ENCODE data around the gene NRAP. TPM values are rescaled to one million over a fixed set of nuclear protein-coding genes. Genes with fewer than 3 reads are reported as not detected.
"Not testable (repeated sequence)": the region's sequence is repeated elsewhere in the genome, so short reads cannot be mapped to it uniquely, and the experiment has no call there.

Gene NRAP
- total RNA-seq, 4 donors from 2014 or later = not detected

DNA sequence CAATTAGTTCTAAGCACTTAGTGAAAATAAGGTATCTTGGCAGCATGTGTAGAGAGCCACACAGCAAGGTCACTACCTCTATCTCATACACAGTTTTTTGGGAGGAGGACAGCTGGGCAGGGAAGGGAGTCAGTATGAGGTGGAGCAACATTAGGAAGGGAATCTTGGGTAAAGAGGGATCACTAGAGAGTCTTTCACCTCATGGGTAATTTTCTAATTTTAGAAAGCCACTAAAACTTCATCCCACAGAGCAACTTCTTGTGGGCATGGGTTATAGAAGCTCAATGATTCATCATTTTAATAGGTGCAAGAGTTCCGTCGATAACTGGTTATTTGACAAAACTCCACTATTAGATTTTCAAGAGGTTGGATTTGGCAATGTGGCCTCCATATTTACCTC lies 2.5 kb downstream of the NRAP start:
- Histone ChIP-seq H3K4me1 (no peaks in the 10 kb centered on the region), H3K27ac (no peak overlapping the region), H3K4me3 (replicated peaks in 1 of 3) (no peak overlapping the region), H3K36me3 (no peaks in the 10 kb centered on the region), H3K9me3 (no peaks in the 10 kb centered on the region), H3K27me3 (no peaks in the 10 kb centered on the region)
- TF ChIP-seq, protein P1, sequence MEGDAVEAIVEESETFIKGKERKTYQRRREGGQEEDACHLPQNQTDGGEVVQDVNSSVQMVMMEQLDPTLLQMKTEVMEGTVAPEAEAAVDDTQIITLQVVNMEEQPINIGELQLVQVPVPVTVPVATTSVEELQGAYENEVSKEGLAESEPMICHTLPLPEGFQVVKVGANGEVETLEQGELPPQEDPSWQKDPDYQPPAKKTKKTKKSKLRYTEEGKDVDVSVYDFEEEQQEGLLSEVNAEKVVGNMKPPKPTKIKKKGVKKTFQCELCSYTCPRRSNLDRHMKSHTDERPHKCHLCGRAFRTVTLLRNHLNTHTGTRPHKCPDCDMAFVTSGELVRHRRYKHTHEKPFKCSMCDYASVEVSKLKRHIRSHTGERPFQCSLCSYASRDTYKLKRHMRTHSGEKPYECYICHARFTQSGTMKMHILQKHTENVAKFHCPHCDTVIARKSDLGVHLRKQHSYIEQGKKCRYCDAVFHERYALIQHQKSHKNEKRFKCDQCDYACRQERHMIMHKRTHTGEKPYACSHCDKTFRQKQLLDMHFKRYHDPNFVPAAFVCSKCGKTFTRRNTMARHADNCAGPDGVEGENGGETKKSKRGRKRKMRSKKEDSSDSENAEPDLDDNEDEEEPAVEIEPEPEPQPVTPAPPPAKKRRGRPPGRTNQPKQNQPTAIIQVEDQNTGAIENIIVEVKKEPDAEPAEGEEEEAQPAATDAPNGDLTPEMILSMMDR (IDR thresholded peaks at IDR 0.05) = no peak
- no peak for TF ChIP-seq POLR2A (IDR thresholded peaks at IDR 0.05)
- intact Hi-C loops (cut with DNase I) = no loop called here
- WGBS, 2 donors = 92 to 98% methylated on average over 2 of the region's 2 CpGs
- no peak for DNase-seq

DNA sequence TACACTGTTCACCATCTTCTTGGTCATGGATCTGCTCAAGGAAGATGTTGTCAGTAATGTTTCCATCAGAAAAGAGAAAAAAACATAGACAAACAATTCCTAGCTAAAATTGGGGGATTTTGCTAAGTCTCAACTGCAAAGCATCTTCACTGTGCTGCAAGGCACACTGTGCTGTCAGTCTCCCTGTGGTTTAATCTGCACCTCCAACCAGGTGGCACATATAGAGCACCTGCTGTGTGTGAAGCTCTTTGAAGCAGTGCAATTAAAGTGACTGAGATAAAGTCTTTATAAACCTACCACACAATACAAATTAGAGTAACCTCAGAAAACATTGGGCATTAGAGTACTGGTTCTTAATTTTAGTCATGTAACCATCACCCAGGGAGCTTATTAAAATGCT lies 6.3 kb downstream of the NRAP start:
- Histone ChIP-seq H3K4me1 (no peaks in the 10 kb centered on the region), H3K4me3 (replicated peaks in 1 of 3) (no peak overlapping the region), H3K9me3 (no peaks in the 10 kb centered on the region), H3K27me3 (no peaks in the 10 kb centered on the region), H3K27ac (no peak overlapping the region), H3K36me3 (no peaks in the 10 kb centered on the region)
- DNase-seq = no peak
- intact Hi-C loops (cut with DNase I) = no loop called here
- no peak for TF ChIP-seq POLR2A (IDR thresholded peaks at IDR 0.05)
- TF ChIP-seq, protein P1 (IDR thresholded peaks at IDR 0.05) = no peak

DNA sequence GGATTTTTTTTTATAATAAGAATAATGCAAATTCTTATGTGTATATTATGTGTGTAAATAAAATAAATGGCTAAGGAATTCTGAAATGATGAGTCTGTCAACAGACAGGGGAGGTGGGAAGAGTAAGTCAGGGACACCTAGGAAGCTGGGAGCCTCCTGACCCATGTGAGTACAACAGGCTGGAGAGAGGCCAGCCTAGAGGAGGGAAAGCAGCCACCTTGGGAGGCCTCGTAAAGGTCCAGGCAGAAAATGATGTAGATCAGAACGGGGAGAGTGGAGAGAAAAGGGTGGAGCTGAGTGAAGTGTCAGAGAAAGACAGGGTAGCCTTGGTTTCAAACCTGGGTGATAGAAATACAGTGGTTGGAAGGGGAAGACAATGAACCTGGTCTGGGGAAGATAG lies 6.9 kb downstream of the NRAP start:
- intact Hi-C loops (cut with DNase I) = no loop called here
- Histone ChIP-seq H3K27ac (no peak overlapping the region), H3K9me3 (no peaks in the 10 kb centered on the region), H3K36me3 (no peaks in the 10 kb centered on the region), H3K4me1 (no peaks in the 10 kb centered on the region), H3K27me3 (no peaks in the 10 kb centered on the region), H3K4me3 (replicated peaks in 1 of 3) (no peak overlapping the region)
- WGBS, 2 donors = 47 to 48% methylated on average over 2 of the region's 2 CpGs
- no peak for TF ChIP-seq POLR2A (IDR thresholded peaks at IDR 0.05)
- TF ChIP-seq, protein P1 (IDR thresholded peaks at IDR 0.05) = no peak
- no peak for DNase-seq

DNA sequence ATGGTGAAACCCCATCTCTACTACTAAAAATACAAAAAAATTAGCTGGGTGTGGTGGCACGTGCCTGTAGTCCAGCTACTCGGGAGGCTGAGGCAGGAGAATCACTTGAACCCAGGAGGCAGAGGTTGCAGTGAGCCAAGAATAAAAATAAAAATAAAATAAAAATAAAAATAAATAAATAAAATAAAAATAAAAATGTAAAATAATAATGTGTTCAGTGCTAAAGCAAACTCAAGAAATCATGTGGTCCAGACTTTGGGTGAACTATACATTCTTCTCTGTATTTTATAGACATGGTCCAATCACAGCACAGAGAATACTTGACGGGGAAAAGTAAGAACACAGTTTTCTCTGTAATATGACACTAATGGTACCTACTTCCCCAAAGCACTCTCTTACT lies 11.4 kb downstream of the NRAP start:
- 92% methylated on average over 3 of the region's 3 CpGs for WGBS, 2 donors
- H3K9me3 ChIP-seq; intact Hi-C loops (cut with DNase I); H3K27me3 ChIP-seq; H3K4me1 ChIP-seq; H3K4me3 ChIP-seq (replicated peaks in 1 of 3); H3K27ac ChIP-seq; DNase-seq; H3K36me3 ChIP-seq: not testable (repeated sequence)

DNA sequence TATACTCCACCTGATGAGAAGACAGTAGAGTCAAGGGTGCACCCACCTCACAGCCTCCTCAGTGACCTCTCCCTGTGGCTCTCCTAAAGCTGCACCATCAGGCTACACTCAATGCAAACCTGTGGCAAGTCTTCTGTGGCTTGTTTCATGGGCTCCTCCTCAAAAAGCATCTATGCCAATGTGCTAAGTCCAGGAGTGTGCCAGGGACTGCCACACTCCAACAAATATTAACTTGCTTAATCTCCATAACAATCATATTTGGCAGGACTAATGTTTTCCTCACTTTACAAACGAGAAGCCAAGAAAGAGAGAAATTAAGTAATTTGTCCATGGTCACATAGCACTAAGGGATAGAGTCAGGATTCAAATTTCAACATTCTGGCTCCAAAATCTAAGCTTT lies 11.9 kb downstream of the NRAP start:
- no peak for TF ChIP-seq POLR2A (IDR thresholded peaks at IDR 0.05)
- TF ChIP-seq, protein P1 (IDR thresholded peaks at IDR 0.05) = no peak
- no peak for DNase-seq
- intact Hi-C loops (cut with DNase I) = no loop called here
- WGBS, 2 donors = 78 to 92% methylated on average over 1 of the region's 1 CpG
- no peaks in the 10 kb centered on the region for H3K27me3 ChIP-seq
- H3K36me3 ChIP-seq = no peaks in the 10 kb centered on the region
- no peak overlapping the region for H3K27ac ChIP-seq
- H3K4me1 ChIP-seq = no peaks in the 10 kb centered on the region
- no peaks in the 10 kb centered on the region for H3K9me3 ChIP-seq
- H3K4me3 ChIP-seq (replicated peaks in 1 of 3) = no peak overlapping the region

DNA sequence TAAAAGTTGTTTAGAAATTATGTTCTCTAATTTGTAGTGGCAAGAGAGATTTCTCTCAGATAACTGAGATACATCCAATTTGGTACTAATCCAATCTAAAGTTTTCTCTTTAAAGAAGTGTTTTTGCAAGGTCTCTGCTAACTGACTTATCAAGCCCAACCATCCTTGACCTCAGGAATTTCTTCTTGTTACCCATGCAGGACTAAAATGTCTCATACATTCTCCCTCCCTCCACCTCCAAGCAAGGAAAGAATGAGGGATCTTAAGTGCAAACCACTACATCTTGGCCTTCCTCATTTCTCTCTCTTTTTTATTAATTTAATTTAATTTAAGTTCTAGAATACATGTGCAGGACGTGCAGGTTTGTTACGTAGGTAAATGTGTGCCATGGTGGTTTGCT lies 12.8 kb downstream of the NRAP start:
- no peaks in the 10 kb centered on the region for H3K36me3 ChIP-seq
- H3K27me3 ChIP-seq = no peaks in the 10 kb centered on the region
- H3K27ac ChIP-seq = no peak overlapping the region
- no peak for TF ChIP-seq POLR2A (IDR thresholded peaks at IDR 0.05)
- H3K9me3 ChIP-seq = no peaks in the 10 kb centered on the region
- DNase-seq = no peak
- no peak overlapping the region for H3K4me3 ChIP-seq (replicated peaks in 1 of 3)
- no peaks in the 10 kb centered on the region for H3K4me1 ChIP-seq
- 70 to 96% methylated on average over 2 of the region's 2 CpGs for WGBS, 2 donors
- intact Hi-C loops (cut with DNase I) = no loop called here

All from thyroid gland (tissue), 4 donors.